Urinary bladder (tissue), 4 donors: ENCODE measurements around the gene TSPY3. TPM values are rescaled to one million over a fixed set of nuclear protein-coding genes. Genes with fewer than 3 reads are reported as not detected.
"Not testable (repeated sequence)": the region's sequence is repeated elsewhere in the genome, so short reads cannot be mapped to it uniquely, and the experiment has no call there.

ENCODE experiments used
- DNase-seq: peaks from one replicate; pipeline ENCODE4 v3.0.0-alpha.2; 2015; ENCODE audit errors: extremely low spot score
- H3K27ac ChIP-seq: one replicate; pipeline ENCODE4 v1.5.1; 2013; ENCODE audit warnings: low read depth, mild to moderate bottlenecking, moderate library complexity
- H3K36me3 ChIP-seq: one replicate; pipeline ENCODE4 v1.6.1; 2013; ENCODE audit warnings: mild to moderate bottlenecking, moderate library complexity; ENCODE audit not compliant: insufficient read depth
- H3K4me1 ChIP-seq: one replicate; pipeline ENCODE4 v1.6.1; 2013; ENCODE audit warnings: mild to moderate bottlenecking, moderate library complexity; ENCODE audit not compliant: insufficient read depth
- H3K4me3 ChIP-seq: one replicate; pipeline ENCODE4 v1.5.1; 2013; ENCODE audit warnings: low read depth, low read length
- WGBS: extraction: QIAGEN DNeasy Blood & Tissue Kit; methylation state at CpG from one replicate; pipeline ENCODE4 v1.1.7; 2013; 5-methylcytosine and 5-hydroxymethylcytosine counted together
- polyA plus RNA-seq: library from polyadenylated mRNA; stranded (reverse); fragments of 200-250 nt; gene quantifications from one replicate; pipeline ENCODE4 v1.2.3, GENCODE V29; 2013
- total RNA-seq: library from RNA; depleted of rRNA; stranded (reverse); fragments of >200 nt; gene quantifications from one replicate; pipeline ENCODE4 v1.2.3, GENCODE V29; 2014
- donor health status: healthy with polysubstance abuse.
- donor health status: healthy.

Gene TSPY3
- total RNA-seq (not detected), polyA plus RNA-seq (not detected)

GRCh38 chrY:9398121-9398520 lies at the start of gene TSPY3:
TSPY3 (plus strand) TSS chrY:9398421; CDS start chrY:9398467, 46 bp downstream.
- H3K4me3 ChIP-seq, H3K27ac ChIP-seq, DNase-seq, H3K4me1 ChIP-seq, H3K36me3 ChIP-seq: not testable (repeated sequence)
- WGBS: no CpG with 5 or more reads among the region's 26 CpGs

- not testable (repeated sequence) for DNase-seq, H3K27ac ChIP-seq, H3K36me3 ChIP-seq, H3K4me3 ChIP-seq, H3K4me1 ChIP-seq
- WGBS: no CpG with 5 or more reads among the region's 25 CpGs
These were observed 40.7 kb upstream of the TSPY3 start, which contains the start of gene TSPY8 for GRCh38 chrY:9357497-9357896. TSPY8 (plus strand) TSS chrY:9357797; CDS start chrY:9357843, 46 bp downstream.

- H3K36me3 ChIP-seq, H3K4me1 ChIP-seq, H3K4me3 ChIP-seq, H3K27ac ChIP-seq, DNase-seq: not testable (repeated sequence)
- 90% methylated on average over 13 of the region's 26 CpGs for WGBS
These were observed 1.7 kb upstream of the TSPY3 start for GRCh38 chrY:9396527-9396926.

Other genes with a start within 250 kb of the TSPY3 start
- gene TSPY4, start 61.0 kb upstream of the TSPY3 start, total RNA-seq: not detected
- gene TSPY4, start 61.0 kb upstream of the TSPY3 start, polyA plus RNA-seq: not detected
- gene TSPY8, start 40.6 kb upstream of the TSPY3 start, total RNA-seq: not detected
- gene TSPY8, start 40.6 kb upstream of the TSPY3 start, polyA plus RNA-seq: not detected
- gene TSPY1, start 68.5 kb downstream of the TSPY3 start, total RNA-seq: not detected
- not detected for gene TSPY1, start 68.5 kb downstream of the TSPY3 start, polyA plus RNA-seq
- not detected for gene TSPY9, start 88.8 kb downstream of the TSPY3 start, total RNA-seq
- not detected for gene TSPY9, start 88.8 kb downstream of the TSPY3 start, polyA plus RNA-seq
- gene TSPY10, start 129.5 kb downstream of the TSPY3 start, total RNA-seq: not detected
- not detected for gene TSPY10, start 129.5 kb downstream of the TSPY3 start, polyA plus RNA-seq